HCT116 (cell line): ENCODE data around the gene TBL2. TPM values are rescaled to one million over a fixed set of nuclear protein-coding genes. Genes with fewer than 3 reads are reported as not detected.

Experiments used
- ATAC-seq: fragments of 200-7000 bp; cut with Tn5 transposase; 2 replicates; pipeline ENCODE4 v1.9.1; 2020; ENCODE audit warnings: mild to moderate bottlenecking, moderate library complexity
- BruUV-seq: library from RNA; stranded (reverse); fragments of 400-500 nt; replicated peaks from 2 replicates; lab custom pipeline; 2021; lab: Mats Ljungman, UMichigan
- CTCF ChIA-PET: fragments of 300-600 bp; sonication (Branson Sonifier 250); formaldehyde crosslinking; loops from one replicate; lab custom pipeline; 2021; ENCODE audit warnings: antibody characterized with exemption; lab: Charles Lee
- POLR2A ChIA-PET: fragments of 300-600, 350-600 bp; sonication (Branson Sonifier 250); formaldehyde crosslinking; loops from one replicate; lab custom pipeline; 2021; ENCODE audit warnings: antibody characterized with exemption; lab: Charles Lee
- RAD21 ChIA-PET, 2 experiments: fragments of 300-600 bp; sonication (Branson Sonifier 250); formaldehyde crosslinking; loops; one replicate each; lab custom pipeline; 2023; ENCODE audit warnings: low total read pairs in 2 of 2; ENCODE audit not compliant: uncharacterized antibody in 2 of 2, unreplicated experiment in 2 of 2, low non-redundant PET in 1 of 2; lab: Charles Lee
- DNase-seq: peaks from one replicate; pipeline ENCODE4 v3.0.0-alpha.2; 2010; ENCODE audit warnings: low read depth, low spot score
- H2AFZ ChIP-seq: fragments of 200-600 bp; shearing (Covaris generic), sonication (generic); 2 replicates; pipeline ENCODE4 v1.6.1; 2017; ENCODE audit warnings: low read depth, mixed run types, mixed read lengths, antibody characterized with exemption, low read length; ENCODE audit not compliant: poor library complexity, severe bottlenecking
- H3K27ac ChIP-seq: 2 replicates; pipeline ENCODE4 v1.5.1; 2012; ENCODE audit warnings: low read depth, low read length
- H3K27me3 ChIP-seq: fragments of 200-600 bp; sonication (generic); 2 replicates; pipeline ENCODE4 v1.6.1; 2016; ENCODE audit warnings: mixed run types, low read length, mixed read lengths; ENCODE audit not compliant: insufficient read depth
- H3K36me3 ChIP-seq, 2 experiments: fragments of 200-500 bp in 1 of 2; fragments of 200-600 bp in 1 of 2; sonication (Bioruptor generic) in 1 of 2; sonication (generic) in 1 of 2; 2 replicates each; pipeline versions ENCODE4 v1.5.1 to v1.6.1; 2014 to 2016; ENCODE audit warnings: low read length in 2 of 2, inconsistent platforms in 1 of 2, mixed read lengths in 1 of 2, mixed run types in 1 of 2; ENCODE audit not compliant: insufficient read depth in 2 of 2, control insufficient read depth in 1 of 2
- H3K4me1 ChIP-seq, 2 experiments: fragments of 200-600 bp in 1 of 2; sonication (generic) in 1 of 2; 2 replicates each; pipeline versions ENCODE4 v1.5.1 to v1.6.1; 2012 to 2017; ENCODE audit warnings: low read length in 2 of 2, inconsistent platforms in 1 of 2, mild to moderate bottlenecking in 1 of 2, mixed read lengths in 1 of 2, mixed run types in 1 of 2, moderate library complexity in 1 of 2; ENCODE audit not compliant: insufficient read depth in 2 of 2, control insufficient read depth in 1 of 2
- H3K4me2 ChIP-seq: fragments of 200-600 bp; sonication (generic); 2 replicates; pipeline ENCODE4 v1.6.1; 2017; ENCODE audit warnings: mixed run types, low read length, mixed read lengths
- H3K4me3 ChIP-seq, 2 experiments: fragments of 200-600 bp in 1 of 2; sonication (generic) in 1 of 2; replicated peaks in 1 of 2; 2 replicates each; pipeline ENCODE4 v1.5.1; 2011 to 2016; ENCODE audit warnings: low read length in 2 of 2, control low read depth in 1 of 2, low read depth in 1 of 2, mild to moderate bottlenecking in 1 of 2, mixed read lengths in 1 of 2, mixed run types in 1 of 2
- H3K79me2 ChIP-seq: fragments of 200-600 bp; sonication (generic); 2 replicates; pipeline ENCODE4 v1.6.1; 2017; ENCODE audit warnings: mild to moderate bottlenecking, mixed run types, low read length, moderate library complexity, mixed read lengths; ENCODE audit not compliant: insufficient read depth
- H3K9ac ChIP-seq: fragments of 200-600 bp; sonication (generic); 2 replicates; pipeline ENCODE4 v1.6.1; 2016; ENCODE audit warnings: low read length, mixed read lengths
- H3K9me2 ChIP-seq: fragments of 200-600 bp; sonication (generic), shearing (Covaris generic); 2 replicates; pipeline ENCODE4 v1.6.1; 2017; ENCODE audit warnings: mixed run types, mild to moderate bottlenecking, moderate library complexity; ENCODE audit not compliant: insufficient read depth
- H3K9me3 ChIP-seq, 2 experiments: fragments of 200-500 bp in 1 of 2; fragments of 200-600 bp in 1 of 2; sonication (Bioruptor generic) in 1 of 2; sonication (generic) in 1 of 2; 2 replicates each; pipeline ENCODE4 v1.6.1; 2014 to 2017; ENCODE audit warnings: low read length in 2 of 2, mixed read lengths in 2 of 2, inconsistent platforms in 1 of 2, low read depth in 1 of 2, mild to moderate bottlenecking in 1 of 2, mixed run types in 1 of 2, moderate library complexity in 1 of 2; ENCODE audit not compliant: control insufficient read depth in 1 of 2, insufficient read depth in 1 of 2
- H4K20me1 ChIP-seq: fragments of 200-600 bp; sonication (generic), shearing (Covaris generic); 2 replicates; pipeline ENCODE4 v1.6.1; 2017; ENCODE audit warnings: mixed run types, mild to moderate bottlenecking, moderate library complexity; ENCODE audit not compliant: insufficient read depth
- ELF1 ChIP-seq: IDR thresholded peaks from 2 replicates; pipeline ENCODE4 v1.6.1; 2012; ENCODE audit warnings: low read depth, borderline replicate concordance
- FOSL1 ChIP-seq: IDR thresholded peaks from 2 replicates; pipeline ENCODE4 v1.6.1; 2012; ENCODE audit warnings: low read depth
- JUND ChIP-seq: IDR thresholded peaks from 2 replicates; pipeline ENCODE4 v1.6.1; 2012
- RAD21 ChIP-seq: IDR thresholded peaks from 2 replicates; pipeline ENCODE4 v1.6.1; 2012; ENCODE audit warnings: low read depth, mild to moderate bottlenecking
- SIN3A ChIP-seq: IDR thresholded peaks from 2 replicates; pipeline ENCODE4 v1.6.1; 2012; ENCODE audit warnings: low read depth
- SP1 ChIP-seq: IDR thresholded peaks from 2 replicates; pipeline ENCODE4 v1.6.1; 2012; ENCODE audit warnings: low read depth
- SRF ChIP-seq: IDR thresholded peaks from 2 replicates; pipeline ENCODE4 v1.6.1; 2012; ENCODE audit warnings: low read depth
- TCF7L2 ChIP-seq: IDR thresholded peaks from 2 replicates; pipeline ENCODE4 v1.7.0; 2011; ENCODE audit warnings: borderline replicate concordance, inconsistent platforms; ENCODE audit not compliant: insufficient read depth, insufficient read length; ENCODE audit errors: extremely low read depth
- ZFX ChIP-seq: fragments of 450-650 bp; IDR thresholded peaks from 2 replicates; pipeline ENCODE4 v1.6.1; 2017
- ZNF274 ChIP-seq: fragments of 200-500 bp; sonication (Bioruptor generic); IDR thresholded peaks from 2 replicates; pipeline ENCODE4 v1.6.1; 2014; ENCODE audit warnings: mild to moderate bottlenecking, low read depth, low read length, inconsistent platforms
- intact Hi-C: fragments of 100-400 bp; cut with micrococcal nuclease; formaldehyde crosslinking; loops from 2 replicates; pipeline ENCODE4 v1.10.0; 2022
- total RNA-seq: library from RNA; stranded (reverse); gene quantifications from one replicate; pipeline ENCODE4 v1.2.1, GENCODE V29; 2021; ENCODE audit not compliant: unreplicated experiment
- TF ChIP-seq, protein P1 (sequence below), 3 experiments: fragments of 200-600 bp in 1 of 3; sonication (generic) in 1 of 3; IDR thresholded peaks in 2 of 3; conservative IDR thresholded peaks in 1 of 3; 2 replicates each; pipeline ENCODE4 v1.5.1; 2012 to 2017; ENCODE audit warnings: low read depth in 2 of 3, low read length in 2 of 3, antibody characterized with exemption in 1 of 3, borderline replicate concordance in 1 of 3, control low read depth in 1 of 3, mild to moderate bottlenecking in 1 of 3, mixed read lengths in 1 of 3, mixed run types in 1 of 3, moderate library complexity in 1 of 3; ENCODE audit not compliant: insufficient read depth in 1 of 3

TBL2 gene
- total RNA-seq, 1 experiment from 2014 or later = 55.0 TPM

- H3K9ac ChIP-seq = no peak overlapping the region
- DNase-seq = no peak
- ChIA-PET RAD21 (no interaction called here), CTCF (no interaction called here), POLR2A (interaction anchor here (1.2 kb wide), 1 partner anchor 135 kb away, joined by 3 read pairs; the partner anchor contains the start of gene ABHD11)
- TF ChIP-seq, protein P1, sequence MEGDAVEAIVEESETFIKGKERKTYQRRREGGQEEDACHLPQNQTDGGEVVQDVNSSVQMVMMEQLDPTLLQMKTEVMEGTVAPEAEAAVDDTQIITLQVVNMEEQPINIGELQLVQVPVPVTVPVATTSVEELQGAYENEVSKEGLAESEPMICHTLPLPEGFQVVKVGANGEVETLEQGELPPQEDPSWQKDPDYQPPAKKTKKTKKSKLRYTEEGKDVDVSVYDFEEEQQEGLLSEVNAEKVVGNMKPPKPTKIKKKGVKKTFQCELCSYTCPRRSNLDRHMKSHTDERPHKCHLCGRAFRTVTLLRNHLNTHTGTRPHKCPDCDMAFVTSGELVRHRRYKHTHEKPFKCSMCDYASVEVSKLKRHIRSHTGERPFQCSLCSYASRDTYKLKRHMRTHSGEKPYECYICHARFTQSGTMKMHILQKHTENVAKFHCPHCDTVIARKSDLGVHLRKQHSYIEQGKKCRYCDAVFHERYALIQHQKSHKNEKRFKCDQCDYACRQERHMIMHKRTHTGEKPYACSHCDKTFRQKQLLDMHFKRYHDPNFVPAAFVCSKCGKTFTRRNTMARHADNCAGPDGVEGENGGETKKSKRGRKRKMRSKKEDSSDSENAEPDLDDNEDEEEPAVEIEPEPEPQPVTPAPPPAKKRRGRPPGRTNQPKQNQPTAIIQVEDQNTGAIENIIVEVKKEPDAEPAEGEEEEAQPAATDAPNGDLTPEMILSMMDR (IDR thresholded peaks at IDR 0.05 in 2 of 3, conservative IDR thresholded peaks at IDR 0.05 in 1 of 3; ENCODE audit: borderline replicate concordance in 1 of 3, insufficient read depth in 1 of 3, low read depth in 2 of 3, low read length in 2 of 3) = no peak
- TF ChIP-seq JUND = peak; percentile 15; the same call in 1 of the 2 replicates
- 0 out of 2 replicates have a peak, but pooled peaks have one; percentile 10 for TF ChIP-seq FOSL1
- TF ChIP-seq ELF1 = no peak
- no peak overlapping the region for H3K27ac ChIP-seq
- no peaks in the 10 kb centered on the region for H3K9me3 ChIP-seq
- H3K4me2 ChIP-seq = peak overlapping the region; percentile 43
- BruUV-seq = no TSS peak
- H3K9me2 ChIP-seq = no peaks in the 10 kb centered on the region
- peaks cover 10 to 29% of the 10 kb centered on the region in 2 experiments; a peak in 3 of 4 replicates for H3K4me1 ChIP-seq
- H3K4me3 ChIP-seq = no peak overlapping the region
- H3K27me3 ChIP-seq = no peaks in the 10 kb centered on the region
- no peaks in the 10 kb centered on the region; a peak in 1 of 4 replicates for H3K36me3 ChIP-seq
- intact Hi-C loops = no loop called here
- ATAC-seq = peak; percentile 31; the same call in 1 of the 2 replicates
- no peak overlapping the region for H2AFZ ChIP-seq
- H3K79me2 ChIP-seq = no peaks in the 10 kb centered on the region
- no peaks in the 10 kb centered on the region for H4K20me1 ChIP-seq
Measured at GRCh38 chr7:73602721-73603651, 24.6 kb upstream of the TBL2 start.

DNA sequence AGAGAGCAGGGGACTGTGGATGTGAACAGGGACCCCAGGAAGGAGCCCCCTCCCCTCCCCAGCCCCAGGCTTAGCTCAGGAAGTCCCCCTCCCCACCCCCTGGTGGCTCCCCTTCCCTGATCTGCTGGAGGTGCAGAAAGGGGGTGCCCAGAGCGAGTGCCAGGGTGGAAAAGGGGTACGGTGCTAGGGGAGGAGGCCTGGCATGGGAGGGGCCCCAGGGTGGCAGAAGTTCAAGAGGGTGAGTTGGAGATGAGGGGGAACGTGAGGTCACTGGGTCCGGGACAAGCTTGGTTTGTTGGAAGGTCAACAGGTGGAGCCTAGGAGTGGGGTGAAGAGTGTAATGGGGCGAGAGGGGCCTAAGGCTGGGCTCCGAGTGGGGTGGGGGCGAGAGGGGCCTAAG lies 21.5 kb upstream of the TBL2 start:
- no peaks in the 10 kb centered on the region for H3K27me3 ChIP-seq
- intact Hi-C loops = no loop called here
- H4K20me1 ChIP-seq = no peaks in the 10 kb centered on the region
- no peak for ATAC-seq
- no peaks in the 10 kb centered on the region; a peak in 1 of 4 replicates for H3K36me3 ChIP-seq
- ChIA-PET POLR2A (no interaction called here), RAD21 (no interaction called here), CTCF (no interaction called here)
- H3K4me1 ChIP-seq = peaks cover 10 to 27% of the 10 kb centered on the region in 2 experiments; a peak in 3 of 4 replicates
- H2AFZ ChIP-seq = no peak overlapping the region
- H3K9me2 ChIP-seq = no peaks in the 10 kb centered on the region
- no peak for TF ChIP-seq ZNF274
- no peak for TF ChIP-seq ZFX
- no peak for TF ChIP-seq RAD21
- no peak for TF ChIP-seq ELF1
- TF ChIP-seq TCF7L2 = no peak
- TF ChIP-seq SIN3A = no peak
- TF ChIP-seq SRF = no peak
- TF ChIP-seq SP1 = no peak
- no peak overlapping the region for H3K9ac ChIP-seq
- H3K79me2 ChIP-seq = no peaks in the 10 kb centered on the region
- H3K27ac ChIP-seq = no peak overlapping the region
- H3K4me2 ChIP-seq = no peak overlapping the region
- no peak for DNase-seq
- H3K4me3 ChIP-seq = no peak overlapping the region
- no peaks in the 10 kb centered on the region for H3K9me3 ChIP-seq
- no TSS peak for BruUV-seq
